GM18867 (cell line): ENCODE results near the gene MSANTD1.

Source experiments
- ATAC-seq: cut with Tn5 transposase; IDR thresholded peaks from one replicate; pipeline ENCODE4 v1.9.1; 2021; ENCODE audit warnings: mild to moderate bottlenecking, moderate library complexity; ENCODE audit not compliant: unreplicated experiment

Gene MSANTD1

GRCh38 chr4:3215733-3216132 lies 33.2 kb upstream of the MSANTD1 start:
- ATAC-seq, result no peak

DNA sequence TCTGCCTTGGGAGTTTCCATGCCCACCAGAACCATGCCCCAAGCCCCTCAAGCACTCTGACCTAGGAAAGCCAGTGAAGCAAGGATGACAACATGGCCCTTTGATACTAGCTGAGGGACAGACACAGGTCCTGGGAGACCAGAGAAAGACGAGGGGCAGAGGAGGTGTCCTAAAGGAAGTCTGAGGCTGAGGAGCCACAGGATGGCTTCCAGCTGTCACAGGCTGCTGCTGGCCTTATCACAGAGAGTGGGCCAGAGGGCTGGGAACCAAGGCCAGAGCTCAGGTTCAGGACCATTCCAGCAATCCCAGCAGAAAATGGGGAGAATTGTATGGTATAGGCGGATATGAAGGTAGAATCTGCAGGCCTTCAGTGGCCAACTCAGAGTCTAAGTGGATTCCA lies 31.7 kb upstream of the MSANTD1 start:
- no peak for ATAC-seq

GRCh38 chr4:3217771-3218170 lies 31.2 kb upstream of the MSANTD1 start:
- ATAC-seq, result no peak

- no peak for ATAC-seq
These were observed 29.9 kb upstream of the MSANTD1 start for GRCh38 chr4:3218824-3219760.

GRCh38 chr4:3219761-3220475 lies 29.0 kb upstream of the MSANTD1 start:
- no peak for ATAC-seq

DNA sequence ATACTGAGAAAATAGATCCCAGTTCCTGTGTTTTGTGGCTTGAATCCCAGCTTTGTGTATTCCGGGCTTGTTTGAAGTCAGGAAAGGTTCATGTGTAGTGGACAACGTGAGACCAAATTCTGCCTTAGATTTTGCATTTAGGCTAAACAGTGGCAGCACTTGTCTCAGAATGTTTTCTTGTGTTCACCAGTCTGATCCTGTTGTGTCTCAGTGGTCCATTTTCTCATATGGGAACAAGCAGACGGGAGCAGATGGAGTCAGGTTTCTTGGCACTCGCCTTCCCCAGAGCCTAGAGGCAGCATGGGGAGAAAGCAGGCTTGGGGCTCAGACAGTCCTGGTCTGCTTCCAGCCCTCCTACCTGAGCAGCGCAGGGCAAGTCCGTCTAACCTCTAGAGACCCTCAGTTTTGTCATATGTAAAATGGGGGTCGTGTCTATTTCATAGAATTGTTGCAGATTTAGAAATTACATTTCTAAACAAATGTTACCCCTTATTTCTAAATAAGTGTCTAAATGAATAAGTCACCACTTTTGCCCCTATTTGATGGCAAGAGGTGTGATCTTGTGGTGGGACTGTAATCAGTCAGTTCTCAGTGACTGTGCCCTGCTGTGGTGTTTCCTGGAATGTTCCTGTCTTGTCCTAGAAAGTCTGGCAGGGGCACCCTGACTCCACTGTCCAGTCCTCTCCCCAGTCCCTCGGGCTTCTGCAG lies 28.3 kb upstream of the MSANTD1 start:
- no peak for ATAC-seq

GRCh38 chr4:3221184-3221494 lies 27.8 kb upstream of the MSANTD1 start:
- no peak for ATAC-seq

DNA sequence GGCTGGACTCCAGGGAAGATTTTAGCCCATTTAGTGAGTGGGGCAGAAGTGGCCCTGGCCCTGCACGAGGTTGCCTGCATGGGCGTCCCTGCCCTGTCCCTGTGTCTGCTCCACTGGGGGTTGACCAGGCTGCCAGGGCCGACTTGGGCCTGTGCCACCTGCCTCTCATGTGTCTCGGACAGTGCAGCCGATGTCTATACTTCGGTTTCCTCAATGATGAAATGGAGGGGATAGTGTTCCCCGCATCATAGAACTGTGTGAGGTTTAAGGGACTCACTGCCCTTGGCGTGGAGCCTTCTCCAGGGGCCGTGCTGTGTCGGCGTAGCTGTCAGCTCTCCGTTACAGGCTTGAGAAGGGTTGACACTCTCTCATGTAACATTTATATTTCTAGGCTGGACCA lies 27.0 kb upstream of the MSANTD1 start:
- no peak for ATAC-seq

GRCh38 chr4:3223346-3223745 lies 25.6 kb upstream of the MSANTD1 start:
- no peak for ATAC-seq

GRCh38 chr4:3223956-3224748 lies 24.8 kb upstream of the MSANTD1 start:
- ATAC-seq, result no peak

DNA sequence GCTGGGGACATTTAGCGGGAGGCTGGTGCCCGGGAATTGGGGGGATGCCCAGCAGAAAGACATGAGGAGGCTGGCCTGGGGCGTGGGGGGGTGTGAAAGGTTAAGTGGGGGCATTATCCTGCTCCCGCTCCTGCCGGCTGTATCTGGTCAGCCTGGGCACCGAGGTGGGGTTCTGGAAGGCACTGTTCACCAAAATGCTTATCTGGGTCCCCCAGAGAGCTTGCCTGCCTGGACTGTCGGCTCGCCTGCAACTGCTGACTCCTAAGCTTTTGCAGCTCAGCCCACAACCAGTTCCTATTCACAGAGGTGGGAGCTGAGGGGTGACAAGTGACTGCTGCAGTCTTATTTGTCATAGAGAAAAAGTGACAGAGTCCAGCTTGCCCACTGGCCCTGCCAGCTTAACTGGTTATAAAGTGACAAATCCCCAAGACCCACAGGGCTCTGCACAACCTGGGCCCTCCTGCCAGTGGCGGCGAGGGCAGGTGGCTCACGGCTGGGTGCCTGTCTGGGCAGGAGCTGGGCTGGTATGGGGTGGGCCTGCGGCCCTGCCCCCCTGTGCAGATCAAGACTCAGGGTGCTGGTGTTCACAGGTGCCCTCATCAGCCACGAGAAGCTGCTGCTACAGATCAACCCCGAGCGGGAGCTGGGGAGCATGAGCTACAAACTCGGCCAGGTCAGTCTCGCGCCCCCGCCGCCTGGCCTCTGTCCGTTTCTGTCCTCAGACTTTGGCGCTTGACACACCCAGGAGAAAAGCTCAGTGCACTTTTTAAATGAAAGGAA lies 23.7 kb upstream of the MSANTD1 start:
- no peak for ATAC-seq

DNA sequence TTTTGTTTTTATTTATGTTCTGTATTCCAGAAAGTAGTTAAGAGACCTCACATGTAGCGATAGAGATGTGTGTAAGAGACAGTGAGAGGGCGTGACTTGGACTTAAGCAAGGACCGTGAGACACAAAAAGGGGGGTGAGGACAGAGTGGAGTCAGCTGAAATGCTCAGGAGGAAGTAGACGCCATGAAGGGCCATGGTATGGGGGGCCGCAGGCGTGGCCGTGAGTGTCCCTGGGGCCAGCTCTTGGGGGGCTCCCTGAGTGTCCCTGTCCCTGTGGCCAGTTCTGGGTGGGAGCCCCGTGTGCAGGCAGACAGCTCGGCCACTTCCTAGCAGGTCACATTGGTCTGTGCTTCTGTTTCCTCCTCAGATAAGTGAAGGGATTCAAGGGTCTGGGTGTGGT lies 23.0 kb upstream of the MSANTD1 start:
- no peak for ATAC-seq

GRCh38 chr4:3226467-3226866 lies 22.5 kb upstream of the MSANTD1 start:
- ATAC-seq, result no peak

- ATAC-seq, result no peak
These were observed 22.0 kb upstream of the MSANTD1 start for GRCh38 chr4:3226944-3227343.

GRCh38 chr4:3227878-3228675 lies 20.9 kb upstream of the MSANTD1 start:
- ATAC-seq, result no peak

DNA sequence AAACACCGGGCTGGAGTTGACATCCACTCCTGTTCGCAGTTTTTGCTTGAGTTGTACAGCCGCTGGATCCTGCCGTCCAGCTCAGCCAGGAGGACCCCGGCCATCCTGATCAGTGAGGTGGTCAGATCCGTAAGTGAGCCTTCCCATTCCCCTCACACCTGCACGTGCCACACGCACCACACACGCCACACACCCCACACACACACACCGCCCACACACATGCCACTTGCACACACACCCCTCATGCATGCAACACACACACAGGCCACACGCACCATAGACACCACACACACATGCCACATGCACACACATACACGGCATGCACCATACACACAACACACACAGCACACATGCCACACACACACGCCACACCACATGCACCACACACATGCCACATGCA lies 20.1 kb upstream of the MSANTD1 start:
- ATAC-seq, result no peak

DNA sequence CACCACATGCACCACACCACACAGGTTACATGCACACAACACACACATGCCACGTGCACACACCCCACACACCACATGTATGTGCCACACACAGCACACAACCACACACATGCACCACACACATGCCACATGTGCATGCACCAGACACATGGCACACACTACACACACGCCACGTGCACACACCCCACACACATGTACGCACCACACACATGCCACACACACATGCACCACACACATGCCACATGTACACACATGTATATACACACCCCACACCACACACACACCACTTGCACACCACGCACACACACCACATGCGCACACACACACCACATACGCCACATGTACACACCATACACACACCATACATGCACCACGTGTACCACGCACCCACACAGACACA lies 19.6 kb upstream of the MSANTD1 start:
- no peak for ATAC-seq

DNA sequence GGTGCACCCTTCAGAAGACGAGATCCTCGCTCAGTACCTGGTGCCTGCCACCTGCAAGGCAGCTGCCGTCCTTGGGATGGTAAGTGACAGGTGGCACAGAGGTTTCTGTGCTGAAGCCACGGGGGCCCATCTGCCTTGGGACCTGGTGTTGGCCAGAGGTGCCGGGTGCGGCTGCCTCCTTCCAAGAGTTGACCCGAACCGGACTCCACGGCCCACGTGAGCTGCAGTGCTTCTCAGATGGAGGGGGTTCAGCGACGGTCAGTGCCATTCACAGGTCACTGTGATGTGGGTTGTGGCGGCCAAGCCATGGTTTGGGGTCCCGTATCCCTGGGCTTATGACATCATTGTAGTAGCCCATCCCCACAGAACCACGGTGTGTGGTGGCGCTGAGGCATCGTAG lies 19.0 kb upstream of the MSANTD1 start:
- ATAC-seq, result no peak

GRCh38 chr4:3231471-3231870 lies 17.5 kb upstream of the MSANTD1 start:
- no peak for ATAC-seq
